22Rv1 (cell line): ENCODE results near the gene ATP8B3.
"Not testable (repeated sequence)": the region's sequence is repeated elsewhere in the genome, so short reads cannot be mapped to it uniquely, and the experiment has no call there.

ENCODE experiments used
- H3K27ac ChIP-seq: fragments of 450-650 bp; 2 replicates; pipeline ENCODE4 v1.5.1; 2017
- CTCF ChIP-seq: fragments of 450-650 bp; IDR thresholded peaks from 2 replicates; pipeline ENCODE4 v1.5.1; 2017; ENCODE audit warnings: mild to moderate bottlenecking
- ZFX ChIP-seq: fragments of 450-650 bp; IDR thresholded peaks from 2 replicates; pipeline ENCODE4 v1.6.1; 2017; ENCODE audit warnings: antibody characterized with exemption, borderline replicate concordance

The ATP8B3 gene

DNA sequence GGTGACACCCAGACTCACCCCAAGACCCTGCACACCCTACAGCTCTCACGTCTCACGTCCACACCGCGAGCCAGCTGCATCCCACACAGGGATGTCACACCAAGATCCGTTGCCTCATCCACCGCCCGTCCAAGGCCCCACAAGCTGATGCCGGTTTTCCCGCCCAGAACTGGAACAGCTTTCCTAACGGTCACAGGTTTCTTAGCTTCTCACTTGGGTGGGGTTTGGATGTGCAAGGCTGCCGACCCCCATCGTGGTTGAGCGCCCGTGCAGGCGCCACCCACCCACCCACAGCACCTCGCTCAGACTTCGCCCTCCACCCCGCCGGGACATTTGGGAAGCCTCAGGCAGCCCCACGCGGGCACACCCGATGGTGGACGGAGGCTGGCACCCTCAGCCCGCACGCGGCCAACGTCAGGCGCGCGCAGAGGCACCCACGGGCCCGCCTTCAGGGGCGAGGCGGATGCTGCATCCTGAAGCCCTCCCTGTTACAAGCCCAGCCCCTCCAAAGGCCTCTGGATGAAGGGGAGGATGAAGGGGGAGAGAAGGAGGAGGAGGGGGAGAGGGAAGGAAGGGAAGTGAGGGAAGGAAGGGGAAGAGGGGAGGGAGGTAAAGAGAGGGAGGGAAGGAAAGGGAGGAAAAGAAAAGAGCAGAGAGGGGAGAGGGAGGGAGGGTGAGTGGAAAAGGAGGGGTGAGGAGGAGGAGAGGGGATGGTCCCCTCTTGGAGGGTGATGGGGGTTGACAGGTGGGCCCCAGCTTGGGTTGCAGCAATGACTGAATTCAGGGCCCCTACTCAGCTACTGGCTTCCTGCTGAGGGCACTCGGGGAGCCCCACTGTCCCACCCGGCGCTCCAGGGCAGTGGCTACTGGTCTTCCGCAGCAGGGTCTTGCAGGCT, 45.9 kb downstream of the ATP8B3 start:
- no peak overlapping the region for H3K27ac ChIP-seq
- TF ChIP-seq ZFX (no peak), CTCF (no peak)

- no peak overlapping the region for H3K27ac ChIP-seq
- no peak for TF ChIP-seq ZFX
- no peak for TF ChIP-seq CTCF
Measured at GRCh38 chr19:1765232-1765903, 46.7 kb downstream of the ATP8B3 start.

DNA sequence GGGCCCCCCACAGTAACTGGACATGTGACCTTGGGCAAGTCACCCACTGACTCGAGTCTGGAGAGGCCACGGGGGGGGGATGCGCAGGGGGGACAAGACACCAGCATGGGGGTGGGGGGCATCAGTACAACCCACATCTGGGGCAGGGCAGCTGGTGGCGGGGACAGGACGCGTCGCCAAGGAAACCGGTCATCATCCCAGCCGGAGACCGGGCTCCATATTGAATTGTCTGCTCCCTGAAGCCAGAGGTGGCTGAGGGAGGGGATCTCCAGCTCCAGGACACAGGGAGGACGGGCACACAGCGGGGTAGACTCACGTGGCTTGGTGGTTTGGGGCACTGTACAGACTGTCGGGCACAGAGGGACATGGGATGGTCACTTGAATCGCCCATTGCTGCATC, 47.3 kb downstream of the ATP8B3 start:
- H3K27ac ChIP-seq: no peak overlapping the region
- TF ChIP-seq CTCF (no peak), ZFX (no peak)

GRCh38 chr19:1763648-1764639, 48.1 kb downstream of the ATP8B3 start:
- H3K27ac ChIP-seq: no peak overlapping the region
- TF ChIP-seq CTCF (no peak), ZFX (no peak)

GRCh38 chr19:1762243-1763117, 49.6 kb downstream of the ATP8B3 start:
- no peak overlapping the region for H3K27ac ChIP-seq
- no peak for TF ChIP-seq CTCF
- TF ChIP-seq ZFX: no peak

DNA sequence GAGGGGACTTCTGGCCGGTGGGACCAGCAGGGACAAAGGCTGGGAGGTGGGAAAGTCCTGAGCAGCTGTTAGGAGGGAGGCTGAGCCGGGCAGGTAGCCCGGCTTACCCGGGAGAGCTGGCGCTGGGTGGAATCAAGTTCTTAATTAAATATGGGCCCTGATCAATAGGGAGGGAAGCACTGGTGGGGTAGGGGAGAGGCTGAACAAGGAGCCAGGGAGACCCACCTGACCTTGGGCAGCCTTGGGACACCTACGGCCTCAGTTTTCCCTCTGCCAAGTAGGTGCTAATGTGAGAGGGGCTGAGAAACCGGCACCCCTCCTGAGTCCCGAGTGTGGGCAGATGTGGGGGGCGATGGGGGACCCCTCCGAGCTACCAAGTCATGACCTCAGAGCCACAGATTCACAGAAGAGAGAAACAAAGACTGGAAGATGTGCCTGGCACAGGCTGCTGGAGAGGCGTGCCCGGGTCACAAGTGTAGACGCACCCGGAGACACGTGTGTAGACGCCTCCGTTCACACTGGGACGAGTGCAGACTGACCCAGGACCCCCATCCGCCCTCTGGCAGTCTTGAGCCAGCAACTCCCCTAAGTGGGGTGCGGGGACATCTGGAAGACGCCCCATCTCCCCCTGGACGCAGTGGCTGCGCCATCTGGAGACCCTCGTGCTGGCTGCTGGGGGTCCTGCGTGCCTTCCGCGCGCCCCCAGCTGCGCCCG, 50.4 kb downstream of the ATP8B3 start:
- TF ChIP-seq CTCF (no peak), ZFX (no peak)
- H3K27ac ChIP-seq: no peak overlapping the region

- H3K27ac ChIP-seq: not testable (repeated sequence)
Measured at GRCh38 chr19:1760786-1761527, 51.1 kb downstream of the ATP8B3 start.
